ENCODE results near the gene GLOD4.
A peak's percentile ranks its signal among the peaks of the same experiment; 100 is the strongest.

GLOD4 gene

GRCh38 chr17:743139-743538 is 38.9 kb downstream of the GLOD4 start:
- no peak for DNase-seq (ENCODE audit: low read depth in 2 of 2)

GRCh38 chr17:742147-742793 is 39.8 kb downstream of the GLOD4 start:
- no peak for DNase-seq (ENCODE audit: low read depth in 2 of 2)

GRCh38 chr17:740240-741017 is 41.7 kb downstream of the GLOD4 start:
- DNase-seq (ENCODE audit: low read depth in 2 of 2), result peak in 1 of 2 donors; percentile 39

- no peak for DNase-seq (ENCODE audit: low read depth in 2 of 2)
Observed at GRCh38 chr17:737561-738113, 44.4 kb downstream of the GLOD4 start.

- DNase-seq (ENCODE audit: low read depth in 2 of 2), result no peak
Observed at GRCh38 chr17:733743-734142, 48.3 kb downstream of the GLOD4 start.

- peak in 1 of 2 donors; percentile 56 for DNase-seq (ENCODE audit: low read depth in 2 of 2)
Observed at GRCh38 chr17:732902-733720, 49.0 kb downstream of the GLOD4 start.

- DNase-seq (ENCODE audit: low read depth in 2 of 2), result peak in 1 of 2 donors; percentile 36
Observed at GRCh38 chr17:732067-732901, 49.8 kb downstream of the GLOD4 start, which contains the start of gene TLCD3A. TLCD3A (plus strand) TSS chr17:732596; CDS start chr17:732648, 52 bp downstream.

- DNase-seq (ENCODE audit: low read depth in 2 of 2), result no peak
Observed at GRCh38 chr17:731644-732066, 50.4 kb downstream of the GLOD4 start.

GRCh38 chr17:728911-729310 is 53.2 kb downstream of the GLOD4 start:
- no peak for DNase-seq (ENCODE audit: low read depth in 2 of 2)

GRCh38 chr17:726271-726919 is 55.7 kb downstream of the GLOD4 start:
- DNase-seq (ENCODE audit: low read depth in 2 of 2), result no peak

- no peak for DNase-seq (ENCODE audit: low read depth in 2 of 2)
Observed at GRCh38 chr17:725746-726145, 56.3 kb downstream of the GLOD4 start.

GRCh38 chr17:725084-725483 is 57.0 kb downstream of the GLOD4 start:
- DNase-seq (ENCODE audit: low read depth in 2 of 2), result no peak

- no peak for DNase-seq (ENCODE audit: low read depth in 2 of 2)
Observed at GRCh38 chr17:721540-721937, 60.5 kb downstream of the GLOD4 start.

GRCh38 chr17:720706-721539 is 61.2 kb downstream of the GLOD4 start:
- no peak for DNase-seq (ENCODE audit: low read depth in 2 of 2)

- no peak for DNase-seq (ENCODE audit: low read depth in 2 of 2)
Observed at GRCh38 chr17:718075-718474, 64.0 kb downstream of the GLOD4 start.

Measured in stimulated activated CD4-positive, alpha-beta T cell treated with anti-CD3 and anti-CD28 coated beads, Interleukin-15, amount 100 ng/mL, for 48 hours (primary cell).